Activated CD8-positive, alpha-beta T cell treated with anti-CD3 and anti-CD28 coated beads for 36 hours (primary cell): ENCODE results near the gene ZBTB22. TPM values are rescaled to one million over a fixed set of nuclear protein-coding genes. Genes with fewer than 3 reads are reported as not detected.

Experiments
- ATAC-seq: fragments of 200-7000 bp; cut with Tn5 transposase; one replicate; pipeline ENCODE4 v1.10.0; 2021; ENCODE audit warnings: mild to moderate bottlenecking, moderate library complexity
- CTCF ChIA-PET: fragments of 350-600 bp; sonication (Branson Sonifier 250); formaldehyde crosslinking; loops from one replicate; lab custom pipeline; 2021; ENCODE audit warnings: antibody characterized with exemption; lab: Charles Lee
- POLR2A ChIA-PET: fragments of 350-600 bp; sonication (Branson Sonifier 250); formaldehyde crosslinking; loops from one replicate; lab custom pipeline; 2021; ENCODE audit warnings: antibody characterized with exemption; lab: Charles Lee
- DNase-seq: peaks from one replicate; pipeline ENCODE4 v3.0.0-alpha.2; 2020
- H3K27ac Mint-ChIP-seq: one replicate; pipeline ENCODE4 v1.8.0; 2021; ENCODE audit warnings: mild to moderate bottlenecking, mixed read lengths
- H3K27me3 Mint-ChIP-seq: one replicate; pipeline ENCODE4 v1.8.0; 2021; ENCODE audit warnings: mixed read lengths
- H3K36me3 Mint-ChIP-seq: one replicate; pipeline ENCODE4 v1.8.0; 2021; ENCODE audit warnings: low read depth, mixed read lengths
- H3K4me1 Mint-ChIP-seq: one replicate; pipeline ENCODE4 v1.8.0; 2021; ENCODE audit warnings: low read depth, mixed read lengths
- H3K4me3 Mint-ChIP-seq: one replicate; pipeline ENCODE4 v1.8.0; 2021; ENCODE audit warnings: mild to moderate bottlenecking, moderate library complexity, mixed read lengths
- H3K9me3 Mint-ChIP-seq: one replicate; pipeline ENCODE4 v1.8.0; 2021; ENCODE audit warnings: mixed read lengths
- intact Hi-C: fragments of 100-400 bp; cut with micrococcal nuclease; formaldehyde crosslinking; loops from one replicate; pipeline ENCODE4 v1.10.0; 2022
- total RNA-seq, 2 experiments: library from RNA; stranded (reverse); gene quantifications; one replicate each; pipeline ENCODE4 v1.2.3, GENCODE V29; 2021
- TF ChIP-seq, protein P1 (sequence below): fragments of 200-600 bp; IDR thresholded peaks from one replicate; pipeline ENCODE4 v1.8.0; 2022; ENCODE audit warnings: antibody characterized with exemption, mild to moderate bottlenecking

The ZBTB22 gene
- total RNA-seq, 2 experiments from 2014 or later, result 7.2 to 7.5 TPM

DNA sequence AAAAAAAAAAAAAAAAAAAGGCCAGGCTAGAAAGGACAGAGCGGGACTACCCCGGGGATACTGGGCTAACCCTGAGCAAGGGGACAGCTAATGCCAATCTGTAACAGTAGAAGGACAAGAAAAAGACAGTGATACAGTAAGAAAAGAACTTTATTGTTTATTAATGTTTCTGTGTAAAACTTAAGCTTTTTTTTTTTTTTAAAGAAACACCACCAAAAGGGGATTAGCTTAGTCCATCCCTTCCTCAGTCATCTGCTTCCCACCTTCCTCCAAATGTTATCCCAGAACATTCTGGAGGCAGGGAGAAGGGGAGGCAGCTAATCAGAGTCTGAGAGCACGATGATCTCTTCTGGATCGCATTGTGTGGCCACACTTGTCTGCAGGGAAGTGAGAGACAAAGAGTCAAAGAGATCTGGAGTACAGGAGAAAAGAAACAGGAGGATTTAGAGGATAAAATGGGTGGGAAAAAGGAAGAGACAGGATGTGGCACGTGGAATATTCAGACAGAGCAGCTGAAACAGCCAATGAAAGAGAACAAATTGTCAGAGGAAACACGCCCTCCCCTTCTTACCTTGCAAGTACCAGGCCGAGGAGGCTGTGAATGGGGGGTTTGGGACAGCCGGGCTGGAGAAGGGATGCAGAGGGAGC lies 1.0 kb upstream of the ZBTB22 start:
- Mint-ChIP-seq H3K4me3 (peak overlapping the region; percentile 97), H3K27me3 (no peaks in the 10 kb centered on the region), H3K27ac (peak overlapping the region; percentile 97), H3K4me1 (peaks cover 70% of the 10 kb centered on the region), H3K9me3 (no peaks in the 10 kb centered on the region), H3K36me3 (peaks cover 54% of the 10 kb centered on the region)
- DNase-seq, result no peak
- POLR2A ChIA-PET, result interaction anchor here (0.6 to 4.8 kb wide), 11 partner anchors 21 to 390 kb away, joined by 3 to 42 read pairs (median 4); partner anchors contain the start of genes PFDN6, RGL2, RPS18 and SYNGAP1
- CTCF ChIA-PET, result interaction anchor here (0.7 to 1.6 kb wide), 8 partner anchors 19 to 289 kb away, joined by 3 to 6 read pairs (median 4); partner anchors contain the start of genes B3GALT4, PFDN6 and WDR46
- intact Hi-C loops, result no loop called here
- TF ChIP-seq, protein P1, sequence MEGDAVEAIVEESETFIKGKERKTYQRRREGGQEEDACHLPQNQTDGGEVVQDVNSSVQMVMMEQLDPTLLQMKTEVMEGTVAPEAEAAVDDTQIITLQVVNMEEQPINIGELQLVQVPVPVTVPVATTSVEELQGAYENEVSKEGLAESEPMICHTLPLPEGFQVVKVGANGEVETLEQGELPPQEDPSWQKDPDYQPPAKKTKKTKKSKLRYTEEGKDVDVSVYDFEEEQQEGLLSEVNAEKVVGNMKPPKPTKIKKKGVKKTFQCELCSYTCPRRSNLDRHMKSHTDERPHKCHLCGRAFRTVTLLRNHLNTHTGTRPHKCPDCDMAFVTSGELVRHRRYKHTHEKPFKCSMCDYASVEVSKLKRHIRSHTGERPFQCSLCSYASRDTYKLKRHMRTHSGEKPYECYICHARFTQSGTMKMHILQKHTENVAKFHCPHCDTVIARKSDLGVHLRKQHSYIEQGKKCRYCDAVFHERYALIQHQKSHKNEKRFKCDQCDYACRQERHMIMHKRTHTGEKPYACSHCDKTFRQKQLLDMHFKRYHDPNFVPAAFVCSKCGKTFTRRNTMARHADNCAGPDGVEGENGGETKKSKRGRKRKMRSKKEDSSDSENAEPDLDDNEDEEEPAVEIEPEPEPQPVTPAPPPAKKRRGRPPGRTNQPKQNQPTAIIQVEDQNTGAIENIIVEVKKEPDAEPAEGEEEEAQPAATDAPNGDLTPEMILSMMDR, result no peak
- ATAC-seq, result no peak

DNA sequence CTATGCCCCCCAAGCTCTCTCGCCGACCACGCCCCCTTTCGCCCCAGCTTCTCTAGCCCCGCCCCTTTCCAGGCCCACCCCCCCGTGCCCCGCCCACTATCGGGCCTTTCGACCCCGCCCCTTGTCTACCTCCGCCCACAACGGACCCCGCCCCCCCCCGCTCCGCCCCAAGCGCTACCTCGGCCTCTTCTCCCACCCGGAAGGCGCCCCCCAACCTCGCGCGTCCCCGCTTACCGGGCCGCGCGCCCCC lies 200 bp downstream of the ZBTB22 start:
- CTCF ChIA-PET, result interaction anchor here (0.6 to 1.5 kb wide), 6 partner anchors 22 to 290 kb away, joined by 3 to 6 read pairs (median 4); partner anchors contain the start of genes B3GALT4, PFDN6 and WDR46
- intact Hi-C loops, result no loop called here
- no peaks in the 10 kb centered on the region for H3K27me3 Mint-ChIP-seq
- no peak for DNase-seq
- no peak for ATAC-seq
- no peaks in the 10 kb centered on the region for H3K9me3 Mint-ChIP-seq
- H3K27ac Mint-ChIP-seq, result peak overlapping the region; percentile 44
- H3K36me3 Mint-ChIP-seq, result peaks cover 62% of the 10 kb centered on the region
- H3K4me3 Mint-ChIP-seq, result peak overlapping the region; percentile 97
- POLR2A ChIA-PET, result interaction anchor here (1.0 to 4.8 kb wide), 8 partner anchors 19 to 137 kb away, joined by 3 to 42 read pairs (median 4); partner anchors contain the start of genes PFDN6, RGL2, RPS18 and SYNGAP1
- H3K4me1 Mint-ChIP-seq, result peaks cover 69% of the 10 kb centered on the region
- TF ChIP-seq, protein P1, result no peak

DNA sequence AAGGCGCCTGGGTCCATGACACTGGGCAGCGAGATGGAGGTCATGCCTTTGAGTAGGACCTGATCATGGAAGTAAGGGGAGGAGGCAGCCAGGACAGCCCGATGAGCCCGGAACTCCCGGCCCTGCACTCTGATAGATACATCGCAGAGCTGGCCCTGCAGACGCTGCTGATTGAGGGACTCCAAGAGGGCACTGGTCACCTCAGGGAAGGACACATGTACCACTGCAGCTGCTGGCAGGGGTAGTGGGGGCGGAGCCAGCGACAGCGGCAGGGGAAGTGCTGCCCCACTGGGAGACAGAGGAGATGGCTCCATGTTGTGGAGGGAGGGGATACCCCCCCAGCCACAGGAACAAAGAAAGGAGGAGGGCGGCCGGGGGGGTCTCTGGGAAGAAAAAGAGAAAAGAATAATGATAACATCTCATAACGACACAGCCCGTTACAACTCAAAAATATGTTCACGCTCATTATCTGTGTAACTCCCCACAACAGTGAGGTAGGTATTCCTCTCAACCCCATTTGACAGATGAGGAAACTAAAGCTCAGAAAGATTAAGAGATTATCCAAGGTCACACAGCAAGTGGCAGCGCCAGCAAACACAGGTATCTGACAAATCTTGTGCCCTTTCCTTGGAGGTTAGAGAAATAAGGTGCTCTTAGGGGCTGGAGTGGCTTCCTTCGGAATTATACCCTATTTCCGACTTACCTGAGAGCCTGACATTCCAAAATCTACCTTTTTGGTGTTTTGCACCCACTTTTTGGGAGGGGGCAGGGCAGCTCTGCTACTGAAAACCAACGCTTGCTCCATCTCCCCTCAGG lies 733 bp downstream of the ZBTB22 start:
- Mint-ChIP-seq H3K27me3 (no peaks in the 10 kb centered on the region), H3K27ac (peak overlapping the region; percentile 44), H3K4me1 (peaks cover 71% of the 10 kb centered on the region), H3K36me3 (peaks cover 63% of the 10 kb centered on the region), H3K4me3 (peak overlapping the region; percentile 97), H3K9me3 (no peaks in the 10 kb centered on the region)
- DNase-seq (no peak), ATAC-seq (no peak)
- CTCF ChIA-PET, result interaction anchor here (1.1 kb wide), 1 partner anchor 291 kb away, joined by 3 read pairs; no protein-coding TSS in a partner anchor
- intact Hi-C loops, result no loop called here
- TF ChIP-seq, protein P1, result no peak
- POLR2A ChIA-PET, result interaction anchor here (0.8 to 4.8 kb wide), 6 partner anchors 19 to 345 kb away, joined by 3 to 42 read pairs (median 7); partner anchors contain the start of genes PFDN6, RGL2, RPS18 and VPS52

DNA sequence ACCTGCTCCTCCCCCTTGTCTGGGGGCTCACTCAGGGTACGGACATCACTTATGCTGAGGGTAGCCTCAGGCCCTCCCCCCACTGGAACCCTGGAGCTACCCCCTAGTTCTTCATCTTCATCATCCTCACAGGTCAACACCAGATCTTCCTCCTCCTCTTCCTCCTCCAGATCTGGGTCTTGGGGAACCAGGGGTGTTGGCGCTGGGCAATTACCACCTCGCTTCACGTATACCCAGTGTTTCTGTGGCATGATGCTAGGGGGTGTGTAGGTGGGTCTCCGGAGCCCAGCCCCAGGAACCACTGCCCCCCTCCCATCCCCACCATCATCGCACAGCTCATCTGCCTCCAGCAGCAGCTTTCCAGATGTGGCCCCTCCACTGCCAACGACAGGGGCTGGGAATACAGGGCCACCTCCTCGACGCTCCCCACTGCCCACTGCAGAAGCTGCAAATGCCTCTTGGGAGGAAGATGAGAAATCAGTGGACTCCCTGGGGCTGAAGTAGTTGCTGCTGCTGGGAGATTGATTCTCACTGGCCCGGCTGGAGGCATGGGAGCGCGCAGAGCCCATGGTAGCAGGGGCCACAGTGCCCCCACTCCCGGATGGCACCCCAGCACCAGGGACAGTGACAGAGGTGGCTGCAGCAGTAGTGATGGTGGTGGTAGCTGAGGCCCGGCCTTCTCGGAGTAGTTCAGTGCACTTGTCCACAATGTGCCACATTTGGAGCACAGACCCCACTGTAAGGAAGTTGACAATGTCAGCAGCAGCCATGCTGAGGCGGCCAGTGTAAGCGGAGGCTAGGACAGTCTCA lies 1.5 kb downstream of the ZBTB22 start:
- intact Hi-C loops, result no loop called here
- Mint-ChIP-seq H3K4me3 (peak overlapping the region; percentile 97), H3K27ac (peak overlapping the region; percentile 71), H3K4me1 (peaks cover 68% of the 10 kb centered on the region), H3K36me3 (peaks cover 60% of the 10 kb centered on the region), H3K9me3 (no peaks in the 10 kb centered on the region), H3K27me3 (no peaks in the 10 kb centered on the region)
- ChIA-PET POLR2A (interaction anchor here (0.8 to 4.8 kb wide), 4 partner anchors 18 to 344 kb away, joined by 3 to 42 read pairs (median 7); partner anchors contain the start of genes RGL2, RPS18 and VPS52), CTCF (no interaction called here)
- DNase-seq (no peak), ATAC-seq (no peak)
- TF ChIP-seq, protein P1, result no peak
